ENCODE results near the gene CCL13.

Gene CCL13

DNA sequence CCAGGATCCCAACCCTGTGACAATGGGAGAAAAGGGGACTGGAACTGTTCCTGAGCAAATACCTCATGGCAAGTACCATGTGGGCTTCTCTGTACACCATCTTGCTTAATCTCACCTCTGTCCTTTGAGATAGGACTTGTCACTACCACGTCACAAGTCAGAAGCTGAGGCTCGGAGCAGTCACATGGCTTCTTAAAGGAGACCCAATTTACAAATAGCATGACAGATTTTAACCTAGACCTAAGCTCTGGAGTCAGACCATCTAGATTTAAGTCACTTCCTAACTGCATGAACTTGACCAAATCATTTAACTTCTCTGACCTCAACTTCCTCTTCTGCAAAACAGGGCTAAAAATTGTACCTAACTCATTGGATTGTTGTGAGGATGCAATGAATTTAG lies 42.7 kb downstream of the CCL13 start:
- Histone ChIP-seq H3K4me2 (ENCODE audit: low read depth, low read length, poor library complexity, severe bottlenecking) (peak overlapping the region; percentile 45), H3K4me1 (ENCODE audit: insufficient read depth, low read length, poor library complexity, severe bottlenecking) (peaks cover 73% of the 10 kb centered on the region), H4K20me1 (ENCODE audit: insufficient read depth, low read length, poor library complexity, severe bottlenecking) (no peaks in the 10 kb centered on the region), H3K9ac (ENCODE audit: low read depth, low read length, poor library complexity, severe bottlenecking) (peak overlapping the region; percentile 47), H3F3A (ENCODE audit: low read depth) (no peaks in the 10 kb centered on the region), H3K79me2 (ENCODE audit: insufficient read depth, low read length) (no peaks in the 10 kb centered on the region), H3K9me3 (ENCODE audit: insufficient read depth, low read depth, low read length) (no peaks in the 10 kb centered on the region), H3K27me3 (ENCODE audit: insufficient read depth, low read length, poor library complexity, severe bottlenecking) (no peaks in the 10 kb centered on the region), H3K4me3 (ENCODE audit: low read length, poor library complexity, severe bottlenecking) (peak overlapping the region; percentile 6), H2AFZ (ENCODE audit: low read length) (no peak overlapping the region), H3K9me2 (replicated peaks; ENCODE audit: low read depth, low read length) (no peaks in the 10 kb centered on the region), H3K36me3 (ENCODE audit: insufficient read depth, low read length) (no peaks in the 10 kb centered on the region)
- TF ChIP-seq, protein P1, sequence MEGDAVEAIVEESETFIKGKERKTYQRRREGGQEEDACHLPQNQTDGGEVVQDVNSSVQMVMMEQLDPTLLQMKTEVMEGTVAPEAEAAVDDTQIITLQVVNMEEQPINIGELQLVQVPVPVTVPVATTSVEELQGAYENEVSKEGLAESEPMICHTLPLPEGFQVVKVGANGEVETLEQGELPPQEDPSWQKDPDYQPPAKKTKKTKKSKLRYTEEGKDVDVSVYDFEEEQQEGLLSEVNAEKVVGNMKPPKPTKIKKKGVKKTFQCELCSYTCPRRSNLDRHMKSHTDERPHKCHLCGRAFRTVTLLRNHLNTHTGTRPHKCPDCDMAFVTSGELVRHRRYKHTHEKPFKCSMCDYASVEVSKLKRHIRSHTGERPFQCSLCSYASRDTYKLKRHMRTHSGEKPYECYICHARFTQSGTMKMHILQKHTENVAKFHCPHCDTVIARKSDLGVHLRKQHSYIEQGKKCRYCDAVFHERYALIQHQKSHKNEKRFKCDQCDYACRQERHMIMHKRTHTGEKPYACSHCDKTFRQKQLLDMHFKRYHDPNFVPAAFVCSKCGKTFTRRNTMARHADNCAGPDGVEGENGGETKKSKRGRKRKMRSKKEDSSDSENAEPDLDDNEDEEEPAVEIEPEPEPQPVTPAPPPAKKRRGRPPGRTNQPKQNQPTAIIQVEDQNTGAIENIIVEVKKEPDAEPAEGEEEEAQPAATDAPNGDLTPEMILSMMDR (conservative IDR thresholded peaks at IDR 0.05; ENCODE audit: low read length) = no peak
- TF ChIP-seq EZH2phosphoT487 (IDR thresholded peaks at IDR 0.05; ENCODE audit: borderline replicate concordance) = no peak

GRCh38 chr17:34399725-34400124 lies 43.4 kb downstream of the CCL13 start:
- Histone ChIP-seq H3K9me2 (replicated peaks; ENCODE audit: low read depth, low read length) (no peaks in the 10 kb centered on the region), H3K79me2 (ENCODE audit: insufficient read depth, low read length) (no peaks in the 10 kb centered on the region), H3K4me1 (ENCODE audit: insufficient read depth, low read length, poor library complexity, severe bottlenecking) (peaks cover 69% of the 10 kb centered on the region), H4K20me1 (ENCODE audit: insufficient read depth, low read length, poor library complexity, severe bottlenecking) (no peaks in the 10 kb centered on the region), H2AFZ (ENCODE audit: low read length) (no peak overlapping the region), H3K4me2 (ENCODE audit: low read depth, low read length, poor library complexity, severe bottlenecking) (peak overlapping the region; percentile 45), H3F3A (ENCODE audit: low read depth) (no peaks in the 10 kb centered on the region), H3K9me3 (ENCODE audit: insufficient read depth, low read depth, low read length) (no peaks in the 10 kb centered on the region), H3K9ac (ENCODE audit: low read depth, low read length, poor library complexity, severe bottlenecking) (peak overlapping the region; percentile 47), H3K27me3 (ENCODE audit: insufficient read depth, low read length, poor library complexity, severe bottlenecking) (no peaks in the 10 kb centered on the region), H3K36me3 (ENCODE audit: insufficient read depth, low read length) (no peaks in the 10 kb centered on the region), H3K4me3 (ENCODE audit: low read length, poor library complexity, severe bottlenecking) (no peak overlapping the region)
- no peak for TF ChIP-seq EZH2phosphoT487 (IDR thresholded peaks at IDR 0.05; ENCODE audit: borderline replicate concordance)
- TF ChIP-seq, protein P1 (conservative IDR thresholded peaks at IDR 0.05; ENCODE audit: low read length) = no peak

DNA sequence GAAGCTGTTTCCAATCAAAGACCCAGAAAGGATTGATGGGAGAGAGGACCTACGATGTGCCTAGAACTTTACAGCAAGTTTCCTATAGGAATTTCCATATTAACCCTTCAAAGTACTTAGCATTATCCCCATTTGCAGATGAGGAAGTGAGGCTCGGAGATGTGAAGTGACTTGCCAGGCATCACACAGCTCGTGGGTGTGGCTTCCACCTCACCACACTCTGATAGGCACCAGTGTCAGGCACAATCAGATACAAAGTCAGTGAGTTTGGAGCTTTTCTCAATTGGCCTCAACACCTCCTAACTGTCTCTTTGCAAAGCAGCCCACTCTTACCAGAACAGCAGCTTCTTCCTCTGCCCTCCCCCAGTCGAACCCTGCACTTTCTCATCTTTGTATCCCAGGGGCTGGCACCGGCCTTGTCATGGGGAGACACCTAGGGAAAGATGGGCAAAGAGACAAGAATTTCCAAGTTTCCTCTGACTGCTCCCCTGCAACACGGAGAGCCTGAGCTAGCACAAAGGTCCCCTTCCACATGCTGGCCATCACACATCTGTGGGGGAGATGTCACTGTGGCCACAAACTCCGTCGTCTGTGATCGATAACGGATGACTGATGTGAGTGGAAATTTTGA lies 44.1 kb downstream of the CCL13 start:
- H3K9ac ChIP-seq (ENCODE audit: low read depth, low read length, poor library complexity, severe bottlenecking) = peak overlapping the region; percentile 47
- H3K4me2 ChIP-seq (ENCODE audit: low read depth, low read length, poor library complexity, severe bottlenecking) = no peak overlapping the region
- no peaks in the 10 kb centered on the region for H3K27me3 ChIP-seq (ENCODE audit: insufficient read depth, low read length, poor library complexity, severe bottlenecking)
- TF ChIP-seq, protein P1 (conservative IDR thresholded peaks at IDR 0.05; ENCODE audit: low read length) = no peak
- TF ChIP-seq EZH2phosphoT487 (IDR thresholded peaks at IDR 0.05; ENCODE audit: borderline replicate concordance) = no peak
- no peak overlapping the region for H3K4me3 ChIP-seq (ENCODE audit: low read length, poor library complexity, severe bottlenecking)
- H3K79me2 ChIP-seq (ENCODE audit: insufficient read depth, low read length) = no peaks in the 10 kb centered on the region
- no peaks in the 10 kb centered on the region for H3K36me3 ChIP-seq (ENCODE audit: insufficient read depth, low read length)
- no peak overlapping the region for H2AFZ ChIP-seq (ENCODE audit: low read length)
- peaks cover 62% of the 10 kb centered on the region for H3K4me1 ChIP-seq (ENCODE audit: insufficient read depth, low read length, poor library complexity, severe bottlenecking)
- H3F3A ChIP-seq (ENCODE audit: low read depth) = no peaks in the 10 kb centered on the region
- H4K20me1 ChIP-seq (ENCODE audit: insufficient read depth, low read length, poor library complexity, severe bottlenecking) = no peaks in the 10 kb centered on the region
- no peaks in the 10 kb centered on the region for H3K9me3 ChIP-seq (ENCODE audit: insufficient read depth, low read depth, low read length)
- H3K9me2 ChIP-seq (replicated peaks; ENCODE audit: low read depth, low read length) = no peaks in the 10 kb centered on the region
